ENCODE measurements around the gene RASGEF1B.

DNA sequence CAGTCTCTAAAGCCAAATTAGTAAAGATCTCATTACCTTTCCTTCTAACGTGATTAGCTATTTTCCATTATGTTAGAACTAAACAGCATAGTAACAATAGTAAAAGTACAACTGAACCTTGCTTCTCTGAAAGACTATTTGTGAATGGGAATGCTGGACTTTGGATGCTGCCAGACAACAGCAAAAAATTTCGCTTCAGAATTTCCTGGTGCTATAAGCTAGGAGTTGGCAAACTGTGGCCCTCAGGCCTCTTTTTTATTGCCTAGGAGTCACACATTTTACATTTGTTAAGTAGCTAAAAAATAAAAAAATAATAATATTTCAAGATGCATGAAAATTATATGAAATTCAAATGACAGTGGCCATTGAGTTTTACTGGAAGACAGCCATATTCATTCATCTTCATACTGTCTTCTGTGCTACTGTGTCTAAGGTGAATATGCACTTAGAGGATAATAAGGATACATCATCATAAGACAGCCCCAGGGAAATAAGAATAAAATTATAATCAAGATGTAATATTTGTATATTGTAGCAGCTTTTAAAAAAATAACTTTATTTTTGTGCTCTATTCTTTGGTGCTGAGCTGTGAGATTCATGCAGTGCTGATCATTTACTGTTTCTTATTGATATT is 34.6 kb downstream of the RASGEF1B start:
- TF ChIP-seq NR2C2 (CRISPR knock-in tag; IDR thresholded peaks at IDR 0.05) (no peak), CTCF (IDR thresholded peaks at IDR 0.05) (no peak), ELF4 (CRISPR knock-in tag; IDR thresholded peaks at IDR 0.05; ENCODE audit: low read depth) (no peak), TEAD1 (CRISPR knock-in tag; IDR thresholded peaks at IDR 0.05) (no peak), ATF2 (CRISPR knock-in tag; IDR thresholded peaks at IDR 0.05; ENCODE audit: borderline replicate concordance, low read depth) (no peak), JUN (CRISPR knock-in tag; IDR thresholded peaks at IDR 0.05) (no peak), TCF7 (CRISPR knock-in tag; IDR thresholded peaks at IDR 0.05; ENCODE audit: low read depth) (no peak), GTF2I (CRISPR knock-in tag; conservative IDR thresholded peaks at IDR 0.05) (no peak), E2F1 (CRISPR knock-in tag; IDR thresholded peaks at IDR 0.05) (no peak), CREM (CRISPR knock-in tag; IDR thresholded peaks at IDR 0.05) (no peak)
- TF ChIP-seq, protein P1, sequence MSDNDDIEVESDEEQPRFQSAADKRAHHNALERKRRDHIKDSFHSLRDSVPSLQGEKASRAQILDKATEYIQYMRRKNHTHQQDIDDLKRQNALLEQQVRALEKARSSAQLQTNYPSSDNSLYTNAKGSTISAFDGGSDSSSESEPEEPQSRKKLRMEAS (CRISPR knock-in tag; IDR thresholded peaks at IDR 0.05), result no peak
- TF ChIP-seq, protein P2, sequence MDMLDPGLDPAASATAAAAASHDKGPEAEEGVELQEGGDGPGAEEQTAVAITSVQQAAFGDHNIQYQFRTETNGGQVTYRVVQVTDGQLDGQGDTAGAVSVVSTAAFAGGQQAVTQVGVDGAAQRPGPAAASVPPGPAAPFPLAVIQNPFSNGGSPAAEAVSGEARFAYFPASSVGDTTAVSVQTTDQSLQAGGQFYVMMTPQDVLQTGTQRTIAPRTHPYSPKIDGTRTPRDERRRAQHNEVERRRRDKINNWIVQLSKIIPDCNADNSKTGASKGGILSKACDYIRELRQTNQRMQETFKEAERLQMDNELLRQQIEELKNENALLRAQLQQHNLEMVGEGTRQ (CRISPR knock-in tag; IDR thresholded peaks at IDR 0.05), result no peak

Measured in WTC11 (cell line).